HT1080 (cell line): ENCODE results near the gene UBE2J2. TPM values are rescaled to one million over a fixed set of nuclear protein-coding genes. Genes with fewer than 3 reads are reported as not detected.

Source experiments
- DNase-seq: peaks from one replicate; pipeline ENCODE4 v3.0.0-alpha.2; 2015; ENCODE audit warnings: low read depth
- total RNA-seq: library from RNA; depleted of rRNA; stranded (reverse); fragments of >200 nt; shearing (Covaris generic); gene quantifications from 2 replicates; pipeline ENCODE4 v1.2.3, GENCODE V29; 2014

Gene UBE2J2
- total RNA-seq, 1 experiment from 2014 or later = 139 TPM

DNA sequence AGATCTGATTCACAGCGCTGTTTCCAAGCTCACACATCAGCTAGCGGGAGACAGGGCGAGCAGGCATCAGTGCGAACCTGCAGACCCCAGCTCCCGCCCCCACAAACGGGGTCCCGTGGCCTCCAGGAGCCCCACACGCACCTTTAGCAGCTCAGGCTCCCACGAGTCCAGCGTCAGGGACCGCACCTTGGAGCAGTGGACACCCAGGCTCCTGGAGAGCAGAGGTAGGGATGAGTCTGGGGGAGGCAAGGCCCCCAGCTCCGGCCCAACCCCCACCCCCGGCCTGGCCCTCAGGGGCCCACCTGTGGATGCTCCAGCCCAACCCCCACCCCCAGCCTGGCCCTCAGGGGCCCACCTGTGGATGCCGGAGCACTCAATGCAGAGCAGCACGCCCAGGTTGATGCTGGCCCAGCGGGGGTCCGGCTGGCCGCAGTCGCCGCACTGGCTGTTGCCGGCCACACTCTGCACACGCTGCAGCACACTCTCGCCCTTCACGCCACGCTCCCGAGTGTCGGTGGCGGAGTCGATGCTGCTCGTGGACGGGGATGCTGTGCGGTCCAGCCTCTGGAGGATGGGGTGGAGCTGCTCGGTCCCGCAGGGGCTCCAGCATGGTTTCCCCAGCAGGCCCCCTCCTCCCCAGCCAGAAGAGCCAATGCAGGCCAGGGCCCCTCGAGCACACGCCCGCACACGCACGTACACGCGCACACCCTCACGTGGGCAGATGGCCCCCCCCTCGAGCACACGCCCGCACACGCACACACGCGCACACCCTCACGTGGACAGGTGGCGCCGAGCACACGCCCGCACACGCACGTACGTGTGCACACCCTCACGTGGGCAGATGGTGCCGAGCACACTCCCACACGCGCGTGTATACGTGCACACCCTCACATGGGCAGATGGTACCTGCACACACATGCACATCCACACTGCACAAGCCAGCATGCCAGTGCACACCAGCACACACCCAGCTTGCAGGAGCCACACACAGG is 22.7 kb upstream of the UBE2J2 start:
- DNase-seq = no peak

DNA sequence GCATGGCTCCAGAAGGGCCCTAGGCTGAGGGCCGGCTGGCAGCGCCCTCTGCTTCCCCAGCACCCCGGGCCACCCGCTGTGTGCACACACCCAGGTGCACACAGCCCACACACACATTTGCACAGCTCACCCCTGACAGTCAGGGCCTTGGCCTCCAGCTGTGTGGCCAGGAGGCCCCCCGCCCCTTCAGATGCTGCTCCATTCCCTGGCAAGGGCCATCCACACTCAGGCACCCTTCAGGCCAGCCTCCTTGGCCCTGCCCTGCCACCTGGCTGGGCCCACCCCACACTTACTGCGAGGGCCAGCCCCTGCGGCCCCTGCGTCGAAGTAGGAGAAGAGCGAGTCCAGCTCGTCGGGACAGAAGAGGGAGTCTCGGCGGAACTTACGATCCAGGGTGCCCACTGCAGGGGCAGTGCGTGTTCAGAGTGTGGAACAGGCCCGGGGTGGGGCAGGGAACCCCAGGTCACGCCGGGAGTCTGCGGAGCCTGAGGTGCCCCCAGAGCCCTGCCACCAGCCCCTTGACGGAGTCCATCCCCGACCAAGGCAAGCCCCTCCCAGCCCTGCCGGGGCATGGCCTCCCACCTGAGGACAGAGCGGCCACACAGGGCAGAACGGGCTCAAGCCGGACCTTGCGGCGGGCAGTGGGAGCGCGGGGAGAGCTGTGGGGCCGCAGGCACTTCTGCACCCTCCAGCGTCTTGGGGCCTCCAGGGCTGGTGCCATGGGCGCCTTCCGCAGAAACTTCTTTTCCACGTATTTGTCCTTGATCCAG is 21.7 kb upstream of the UBE2J2 start:
- DNase-seq = no peak

DNA sequence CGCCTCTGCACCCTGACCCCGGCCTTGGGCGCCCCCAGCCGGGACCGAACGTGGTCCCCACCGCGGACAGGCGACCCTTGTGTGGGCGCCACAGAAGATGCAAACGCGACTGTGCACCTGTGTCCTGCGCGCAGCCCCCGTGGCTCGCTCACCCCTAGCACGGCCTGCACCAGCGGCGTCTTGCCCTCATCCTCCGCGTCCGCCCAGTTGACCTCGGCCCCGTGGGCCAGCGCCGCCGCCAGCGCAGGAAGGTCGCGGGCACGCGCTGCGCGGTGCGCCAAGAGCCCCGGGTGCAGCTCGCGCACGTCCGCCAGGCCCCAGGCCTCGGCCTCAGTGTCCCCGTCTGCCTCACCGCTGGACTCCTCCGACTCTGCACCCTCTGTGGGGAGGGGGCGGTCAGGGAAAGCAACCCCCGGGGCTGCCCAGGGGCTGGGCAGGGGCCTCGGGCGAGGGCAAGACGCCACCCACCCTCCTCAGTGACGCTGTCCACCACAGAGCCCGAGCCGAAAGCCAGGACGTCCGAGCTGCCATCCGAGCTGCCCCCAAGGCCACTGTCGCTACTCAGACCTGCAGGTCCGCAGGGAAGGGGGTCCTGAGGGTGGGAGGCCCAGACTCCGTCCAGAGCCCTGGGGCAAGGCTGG is 20.7 kb upstream of the UBE2J2 start:
- no peak for DNase-seq

DNA sequence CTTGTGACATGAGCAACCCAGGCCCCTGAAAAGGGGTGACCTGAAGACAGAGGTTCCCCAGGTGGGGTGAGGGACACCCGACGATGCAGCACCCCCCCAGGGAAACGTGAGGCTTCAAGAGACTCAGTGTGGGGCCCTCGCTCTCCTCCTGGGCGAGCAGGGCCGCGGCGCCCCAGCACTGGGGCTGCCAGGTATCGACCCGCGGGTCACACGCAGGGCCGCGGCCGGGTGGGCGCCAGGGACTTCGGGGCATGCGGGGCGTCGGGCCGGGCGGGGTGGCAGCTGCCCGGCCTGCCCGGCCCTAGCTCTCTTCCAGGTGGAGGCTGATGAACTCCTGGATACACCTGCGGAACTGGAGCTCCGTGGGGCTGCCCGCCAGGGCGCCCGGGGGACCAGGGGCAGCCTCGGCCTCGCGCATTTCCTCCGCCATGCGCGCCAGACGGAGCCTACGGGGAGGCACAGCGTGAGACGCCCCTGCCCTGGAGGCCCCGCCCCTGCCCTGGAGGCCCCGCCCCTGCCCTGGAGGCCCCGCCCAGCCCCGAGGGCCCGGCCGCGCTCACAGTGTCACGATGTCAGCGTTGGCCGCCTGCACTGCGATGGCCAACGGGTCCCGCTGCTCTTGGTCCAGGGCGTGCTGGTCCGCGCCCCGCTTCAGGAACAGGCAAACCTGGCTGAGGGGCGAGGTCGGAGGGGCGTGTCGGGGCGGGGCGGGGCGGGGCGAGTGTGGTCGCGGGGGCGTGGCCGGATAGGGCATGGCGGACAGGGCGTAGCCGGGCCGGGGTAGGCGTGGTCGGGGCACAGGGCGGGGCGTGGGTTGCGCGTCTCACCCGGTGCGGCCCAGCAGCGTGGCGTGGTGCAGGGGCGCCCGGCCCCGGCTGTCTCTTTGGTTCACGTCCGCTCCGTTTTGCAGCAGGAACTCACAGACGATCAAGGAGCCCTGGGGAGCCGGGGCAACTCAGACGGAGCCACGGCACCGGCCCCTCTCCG is 19.9 kb upstream of the UBE2J2 start:
- no peak for DNase-seq

DNA sequence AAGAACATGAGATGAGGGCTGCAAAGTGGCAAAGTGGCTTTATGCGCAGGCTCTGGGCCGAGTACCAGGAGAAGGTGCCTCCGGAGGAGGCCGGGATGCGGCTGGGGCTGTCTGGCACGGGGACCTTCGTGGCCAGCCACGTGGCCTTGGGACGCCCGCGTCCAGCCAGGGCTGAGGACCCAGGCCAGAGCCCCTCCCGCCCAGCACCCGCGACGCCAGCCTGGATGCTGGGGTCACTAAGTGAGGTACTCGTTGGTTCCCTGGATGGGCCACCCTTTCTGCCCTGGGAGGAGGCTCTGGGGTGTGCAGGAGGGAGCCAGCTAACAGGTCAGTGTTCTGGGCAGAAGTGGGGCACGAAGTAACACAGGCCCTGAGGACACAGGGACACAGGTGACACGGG is 19.2 kb upstream of the UBE2J2 start:
- no peak for DNase-seq

DNA sequence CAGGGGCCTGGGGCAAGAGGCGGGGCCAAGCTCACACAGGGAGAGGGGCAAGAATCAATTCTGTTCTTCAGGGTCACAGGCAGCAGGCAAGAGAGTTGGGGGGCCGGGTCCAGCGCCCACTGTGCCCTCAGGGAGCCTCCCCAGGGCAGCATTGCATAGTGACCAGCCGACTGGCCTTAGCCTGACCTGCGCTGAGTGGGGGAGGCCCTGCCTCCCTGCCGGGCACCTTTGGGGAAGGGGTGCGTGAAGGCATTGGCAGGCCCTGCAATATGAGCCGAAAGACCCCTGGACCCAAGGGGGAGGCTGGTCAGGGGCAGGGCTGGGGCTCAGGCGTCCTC is 18.8 kb upstream of the UBE2J2 start:
- DNase-seq = no peak

DNA sequence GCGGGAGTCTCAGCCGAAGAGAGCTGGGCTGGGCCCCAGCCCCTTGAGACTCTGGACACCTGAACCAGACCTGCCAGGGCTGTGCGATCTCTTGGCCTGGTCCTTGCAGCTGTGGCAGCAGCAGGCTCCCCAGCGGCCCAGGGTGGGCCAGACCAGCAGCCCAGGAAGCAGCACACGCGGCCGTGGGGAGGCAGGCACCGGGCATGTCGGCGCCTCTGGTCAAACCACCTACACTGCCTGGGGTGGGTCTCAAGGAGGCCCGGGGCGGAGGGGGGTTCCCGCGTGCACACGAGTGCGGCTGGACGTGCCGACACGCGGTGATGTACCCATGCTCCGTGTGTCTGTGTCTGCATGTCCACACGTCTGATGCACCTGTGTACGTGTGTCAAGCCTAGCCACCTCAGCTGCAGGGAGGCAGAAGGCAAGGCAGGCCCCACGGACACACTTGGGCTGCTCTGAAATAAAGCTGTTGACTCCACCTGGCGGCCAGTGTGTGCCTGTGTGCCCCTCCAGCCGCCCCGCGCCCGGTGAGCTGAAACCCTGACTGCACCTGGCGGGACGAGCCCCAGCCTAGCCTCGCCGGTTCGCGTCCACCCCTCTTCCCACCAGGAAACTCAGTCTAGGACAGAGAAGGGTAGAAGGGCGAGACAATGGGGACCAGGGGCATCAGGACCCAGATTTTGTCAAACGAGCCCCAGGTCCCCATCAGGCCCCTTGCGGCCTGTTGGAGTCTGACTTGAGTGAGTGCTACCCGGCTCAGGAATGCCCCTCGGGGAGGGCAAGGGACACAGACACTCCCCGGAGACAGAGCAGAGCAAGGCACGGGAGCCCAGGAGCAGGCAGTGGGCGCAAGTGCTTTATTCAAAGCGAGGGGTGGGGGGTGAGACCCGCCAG is 18.1 kb upstream of the UBE2J2 start:
- peak; percentile 60 for DNase-seq

DNA sequence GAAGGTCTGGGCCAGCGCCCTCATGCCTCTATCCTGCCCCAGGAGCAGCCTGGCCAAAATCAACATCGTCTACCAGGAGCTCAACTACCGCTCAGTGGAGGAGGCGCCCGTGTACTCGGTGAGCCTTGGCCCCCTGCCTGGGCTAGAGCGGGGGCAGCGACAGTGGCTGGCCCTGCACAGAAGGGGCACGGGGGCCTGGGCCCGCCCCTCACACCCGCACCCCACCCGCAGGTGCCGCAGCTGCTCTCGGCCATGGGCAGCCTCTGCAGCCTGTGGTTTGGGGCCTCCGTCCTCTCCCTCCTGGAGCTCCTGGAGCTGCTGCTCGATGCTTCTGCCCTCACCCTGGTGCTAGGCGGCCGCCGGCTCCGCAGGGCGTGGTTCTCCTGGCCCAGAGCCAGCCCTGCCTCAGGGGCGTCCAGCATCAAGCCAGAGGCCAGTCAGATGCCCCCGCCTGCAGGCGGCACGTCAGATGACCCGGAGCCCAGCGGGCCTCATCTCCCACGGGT is 17.4 kb upstream of the UBE2J2 start:
- DNase-seq = no peak

DNA sequence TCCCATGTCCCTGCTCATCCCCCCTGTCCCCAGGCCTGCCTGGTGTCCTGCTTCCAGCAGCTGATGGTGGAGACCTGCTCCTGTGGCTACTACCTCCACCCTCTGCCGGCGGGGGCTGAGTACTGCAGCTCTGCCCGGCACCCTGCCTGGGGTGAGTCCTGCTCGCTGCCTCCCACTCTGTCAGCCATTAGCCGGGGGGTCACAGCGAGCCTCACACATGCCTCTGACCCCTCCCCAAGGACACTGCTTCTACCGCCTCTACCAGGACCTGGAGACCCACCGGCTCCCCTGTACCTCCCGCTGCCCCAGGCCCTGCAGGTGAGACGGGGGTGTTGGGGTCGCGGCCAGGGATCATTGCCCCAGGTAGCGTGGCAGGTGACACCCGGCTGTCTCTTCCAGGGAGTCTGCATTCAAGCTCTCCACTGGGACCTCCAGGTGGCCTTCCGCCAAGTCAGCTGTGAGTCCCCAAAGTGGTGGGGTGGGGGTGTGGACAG is 16.6 kb upstream of the UBE2J2 start:
- no peak for DNase-seq

DNA sequence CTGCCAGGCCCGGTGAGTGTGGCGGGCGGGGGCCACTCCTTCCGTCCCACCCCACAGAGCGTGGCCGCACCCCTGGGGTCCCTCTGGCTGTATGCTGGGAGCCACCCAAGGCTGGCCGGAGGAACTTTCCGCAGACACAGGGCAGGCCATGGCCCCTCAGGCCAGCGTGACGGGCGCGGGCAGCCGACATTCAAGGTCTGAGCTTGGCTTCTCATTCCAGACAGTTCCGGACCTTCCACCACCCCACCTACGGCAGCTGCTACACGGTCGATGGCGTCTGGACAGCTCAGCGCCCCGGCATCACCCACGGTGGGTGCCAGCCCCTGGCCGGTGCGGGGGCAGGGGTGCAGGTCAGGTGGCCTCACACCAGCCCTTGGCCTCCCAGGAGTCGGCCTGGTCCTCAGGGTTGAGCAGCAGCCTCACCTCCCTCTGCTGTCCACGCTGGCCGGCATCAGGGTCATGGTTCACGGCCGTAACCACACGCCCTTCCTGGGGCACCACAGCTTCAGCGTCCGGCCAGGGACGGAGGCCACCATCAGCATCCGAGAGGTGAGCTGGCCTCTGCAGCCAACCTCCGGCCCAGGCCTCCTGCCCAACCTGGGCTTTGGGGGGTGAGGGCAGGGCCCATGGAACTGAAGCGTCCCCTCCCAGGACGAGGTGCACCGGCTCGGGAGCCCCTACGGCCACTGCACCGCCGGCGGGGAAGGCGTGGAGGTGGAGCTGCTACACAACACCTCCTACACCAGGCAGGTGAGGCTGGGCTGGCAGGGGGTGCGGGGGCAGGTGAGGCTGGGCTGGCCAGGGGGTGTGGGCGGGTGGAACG is 13.8 kb upstream of the UBE2J2 start:
- DNase-seq = no peak

DNA sequence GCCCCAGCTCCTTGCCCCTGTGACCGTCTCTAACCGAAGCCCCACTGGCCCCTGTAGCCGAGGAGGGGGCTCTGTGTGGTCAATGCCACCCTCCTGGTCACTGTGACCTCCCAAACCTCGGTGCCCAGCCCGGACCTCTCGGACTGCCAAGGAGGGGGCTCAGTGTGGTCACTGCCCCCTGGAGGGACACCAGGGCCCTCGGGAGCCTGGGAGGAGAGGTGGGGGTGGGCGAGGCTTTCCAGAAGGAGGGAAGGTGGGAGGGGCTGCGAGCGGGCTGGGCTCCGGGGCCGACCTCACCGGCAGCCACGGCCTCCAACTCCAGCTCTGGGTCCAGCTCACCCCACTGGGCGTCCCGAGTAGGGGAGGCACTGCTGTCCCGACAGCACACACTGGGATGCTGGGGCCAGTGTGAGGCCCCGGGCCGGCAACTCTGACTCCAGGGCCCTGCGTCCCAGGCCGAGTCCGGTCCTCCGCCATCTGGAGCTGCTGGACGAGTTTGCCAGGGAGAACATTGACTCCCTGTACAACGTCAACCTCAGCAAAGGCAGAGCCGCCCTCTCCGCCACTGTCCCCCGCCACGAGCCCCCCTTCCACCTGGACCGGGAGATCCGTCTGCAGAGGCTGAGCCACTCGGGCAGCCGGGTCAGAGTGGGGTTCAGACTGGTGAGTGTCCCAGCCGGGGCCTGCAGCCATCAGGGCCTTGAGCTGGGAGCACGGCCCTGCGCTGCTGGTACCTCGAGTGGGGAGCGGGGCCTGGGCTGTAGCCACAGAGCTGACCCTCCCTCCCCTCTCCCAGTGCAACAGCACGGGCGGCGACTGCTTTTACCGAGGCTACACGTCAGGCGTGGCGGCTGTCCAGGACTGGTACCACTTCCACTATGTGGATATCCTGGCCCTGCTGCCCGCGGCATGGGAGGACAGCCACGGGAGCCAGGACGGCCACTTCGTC is 12.9 kb upstream of the UBE2J2 start:
- DNase-seq = no peak

DNA sequence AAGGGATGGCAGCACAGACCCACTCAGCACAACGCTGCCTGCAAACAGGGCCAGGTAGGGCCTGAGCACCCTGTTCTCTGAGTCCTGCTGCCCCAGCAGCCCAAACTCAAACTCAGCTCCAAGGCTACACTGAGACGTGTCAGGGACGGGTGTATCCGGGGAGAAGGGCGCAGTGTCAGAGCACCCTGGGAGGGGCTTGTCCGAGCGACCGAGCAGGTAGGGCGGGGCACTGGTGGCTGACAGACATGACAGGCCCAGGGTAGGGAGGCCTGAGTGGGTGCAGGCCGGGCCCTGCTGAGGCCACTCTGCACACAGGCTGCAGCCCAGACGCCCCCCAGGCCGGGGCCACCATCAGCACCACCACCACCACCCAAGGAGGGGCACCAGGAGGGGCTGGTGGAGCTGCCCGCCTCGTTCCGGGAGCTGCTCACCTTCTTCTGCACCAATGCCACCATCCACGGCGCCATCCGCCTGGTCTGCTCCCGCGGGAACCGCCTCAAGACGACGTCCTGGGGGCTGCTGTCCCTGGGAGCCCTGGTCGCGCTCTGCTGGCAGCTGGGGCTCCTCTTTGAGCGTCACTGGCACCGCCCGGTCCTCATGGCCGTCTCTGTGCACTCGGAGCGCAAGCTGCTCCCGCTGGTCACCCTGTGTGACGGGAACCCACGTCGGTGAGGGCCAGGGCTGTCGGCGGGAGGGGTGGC is 12.1 kb upstream of the UBE2J2 start:
- DNase-seq = no peak

DNA sequence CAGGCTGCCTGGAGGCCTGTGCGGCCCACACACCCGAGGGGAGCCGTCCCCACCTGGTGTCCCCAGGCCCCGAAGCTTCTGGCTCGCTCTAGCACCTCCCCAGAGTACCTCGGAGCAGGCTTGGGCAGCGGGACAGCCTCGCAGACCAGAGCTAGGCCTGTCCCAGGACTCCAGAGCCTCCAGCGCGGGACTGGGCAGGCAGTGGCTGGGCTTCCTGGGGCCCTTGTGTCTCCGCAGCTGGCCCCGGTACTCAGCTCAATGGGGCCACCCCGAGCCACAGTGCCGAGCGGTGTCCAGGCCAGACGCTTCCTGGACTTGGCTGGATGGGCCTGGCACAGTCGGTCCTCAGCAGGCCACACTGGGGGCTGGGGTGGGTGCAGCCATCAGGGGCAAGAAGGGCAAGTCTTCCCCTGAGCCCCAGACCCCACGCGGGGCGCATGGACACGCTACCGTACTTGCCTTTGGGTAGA is 11.5 kb upstream of the UBE2J2 start:
- no peak for DNase-seq

DNA sequence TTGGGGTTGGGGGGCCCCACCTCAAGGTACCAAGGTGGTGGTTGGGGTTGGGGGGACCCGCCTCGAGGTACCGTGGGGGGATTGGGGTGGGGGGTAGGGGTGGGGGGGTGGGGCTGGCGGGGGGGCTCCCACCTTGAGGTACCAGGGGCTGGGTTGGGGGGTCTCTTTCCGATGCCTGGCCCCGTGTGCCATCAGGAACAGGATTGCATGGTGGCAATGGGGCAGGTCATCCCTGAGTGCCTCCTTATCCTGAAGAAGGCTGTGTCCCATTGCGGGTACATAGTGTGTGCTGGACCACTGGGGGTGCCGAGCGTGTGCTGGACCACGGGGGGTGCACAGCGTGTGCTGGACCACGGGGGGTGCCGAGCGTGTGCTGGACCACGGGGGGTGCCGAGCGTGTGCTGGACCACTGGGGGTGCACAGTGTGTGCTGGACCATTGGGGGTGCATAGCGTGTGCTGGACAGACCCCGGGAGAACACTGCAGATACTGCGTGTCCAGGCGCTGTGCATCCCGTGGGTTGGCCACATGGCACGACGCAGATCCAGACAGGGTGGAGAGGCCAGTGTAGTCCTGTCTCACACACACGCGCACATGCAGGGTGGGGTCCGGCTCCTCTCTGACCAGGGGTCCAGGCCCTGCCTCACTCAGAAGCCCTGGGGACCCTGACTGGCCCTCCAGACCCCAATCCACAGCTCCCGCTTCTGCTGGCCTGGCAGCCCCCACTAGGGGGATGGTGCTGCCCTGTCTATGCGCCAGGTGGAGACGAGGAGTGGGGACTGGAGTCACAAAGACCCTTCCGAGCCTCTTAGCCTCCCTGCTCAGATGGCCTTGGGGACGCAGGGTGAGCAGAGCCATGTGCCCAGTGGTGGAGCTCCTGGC is 10.8 kb upstream of the UBE2J2 start:
- DNase-seq = no peak

DNA sequence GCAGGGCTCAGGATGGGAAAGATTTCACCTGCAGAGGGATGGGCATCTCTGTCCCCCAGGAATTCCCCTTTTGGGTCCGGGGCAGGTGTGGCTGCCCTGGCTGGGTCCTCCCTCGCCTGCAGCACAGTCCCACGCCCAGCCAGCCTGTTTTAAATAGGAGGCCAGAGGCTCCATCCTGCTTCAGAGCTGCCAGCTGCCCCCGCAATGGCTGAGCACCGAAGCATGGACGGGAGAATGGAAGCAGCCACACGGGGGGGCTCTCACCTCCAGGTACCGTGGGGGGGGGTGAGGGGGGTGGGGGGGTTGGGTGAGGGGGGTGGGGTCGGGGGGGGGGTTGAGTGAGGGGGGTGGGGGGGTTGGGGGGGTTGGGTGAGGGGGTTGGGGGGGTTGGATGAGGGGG is 10.2 kb upstream of the UBE2J2 start:
- DNase-seq = no peak

DNA sequence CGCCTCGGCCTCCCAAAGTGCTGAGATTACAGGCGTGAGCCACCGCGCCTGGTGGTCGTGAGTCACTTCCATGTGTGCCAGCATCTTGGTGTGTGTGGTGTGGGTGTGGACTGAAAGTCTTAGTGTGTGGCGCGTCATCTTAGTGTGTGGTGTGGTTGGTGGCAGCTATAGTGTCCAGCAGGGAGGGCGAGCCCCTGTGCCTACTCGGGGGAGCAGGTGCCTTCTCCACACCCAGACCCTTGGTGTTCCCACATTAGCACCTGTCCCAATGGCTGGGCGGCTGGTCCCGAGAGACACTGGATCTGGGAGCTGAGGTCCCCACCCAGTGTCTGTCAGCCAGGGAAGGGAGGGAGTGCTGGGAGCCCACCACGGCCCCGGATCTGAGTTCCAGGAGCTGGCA is 9.3 kb upstream of the UBE2J2 start:
- peak; percentile 81 for DNase-seq
